Heart right ventricle (tissue), 16 donors: ENCODE measurements around the gene ZNF341. TPM values are rescaled to one million over a fixed set of nuclear protein-coding genes. Genes with fewer than 3 reads are reported as not detected.
A peak's percentile ranks its signal among the peaks of the same experiment; 100 is the strongest.

Experiments used
- ATAC-seq, 8 donors: fragments of 200-7000 bp; cut with Tn5 transposase; one replicate each; pipeline ENCODE4 v1.9.1; 2020; ENCODE audit warnings: mild to moderate bottlenecking in 8 of 8, moderate library complexity in 8 of 8, moderate number of reproducible peaks in 1 of 8
- DNase-seq, 2 donors: peaks; one replicate each; pipeline ENCODE4 v3.0.0-alpha.2; 2020
- H3K27ac ChIP-seq, 10 donors: fragments of 200-600 bp; sonication (generic) in 2 of 10; one replicate each; pipeline versions ENCODE4 v1.5.0 to v1.8.0; 2020 to 2022; ENCODE audit warnings: mild to moderate bottlenecking in 3 of 10
- H3K27me3 ChIP-seq, 7 donors: fragments of 200-600 bp; one replicate each; pipeline ENCODE4 v1.8.0; 2021 to 2022; ENCODE audit warnings: mild to moderate bottlenecking in 2 of 7
- H3K36me3 ChIP-seq, 9 donors: fragments of 200-600 bp; sonication (generic) in 1 of 9; one replicate each; pipeline versions ENCODE4 v1.5.0 to v1.8.0; 2020 to 2022; ENCODE audit warnings: mild to moderate bottlenecking in 2 of 9
- H3K4me1 ChIP-seq, 9 donors: fragments of 200-600 bp; sonication (generic) in 1 of 9; one replicate each; pipeline versions ENCODE4 v1.5.0 to v1.8.0; 2020 to 2022; ENCODE audit warnings: mild to moderate bottlenecking in 4 of 9
- H3K4me3 ChIP-seq, 10 donors: fragments of 200-600 bp; sonication (generic) in 2 of 10; one replicate each; pipeline versions ENCODE4 v1.5.0 to v1.8.0; 2020 to 2022; ENCODE audit warnings: mild to moderate bottlenecking in 7 of 10, moderate library complexity in 2 of 10
- H3K9me3 ChIP-seq, 11 donors: fragments of 200-600 bp in 10 of 11; sonication (generic) in 2 of 11; one replicate each; pipeline versions ENCODE4 v1.5.0 to v1.8.0; 2013 to 2022; ENCODE audit warnings: mild to moderate bottlenecking in 2 of 11, control low read depth in 1 of 11, moderate library complexity in 1 of 11
- WGBS, 2 donors: extraction: QIAGEN DNeasy Blood & Tissue Kit; methylation state at CpG; one replicate each; pipeline ENCODE4 v1.1.7; 2013; ENCODE audit warnings: inconsistent platforms in 1 of 2; 5-methylcytosine and 5-hydroxymethylcytosine counted together
- intact Hi-C, 10 donors: fragments of 100-400 bp; cut with DNase I; formaldehyde crosslinking; loops; one replicate each; pipeline versions ENCODE4 v1.11.1 to v1.14.2; 2022
- polyA plus RNA-seq, 2 donors: library from polyadenylated mRNA; stranded (reverse); fragments of 200-250 nt; gene quantifications; one replicate each; pipeline ENCODE4 v1.2.3, GENCODE V29; 2013
- total RNA-seq, 10 donors: library from RNA; stranded (reverse); fragmentation: NEBNext Ultra II Directional in 3 of 10; extraction: Animal tissue kit (Norgen Biotek cat#: 25700) in 3 of 10; gene quantifications; one replicate each; pipeline versions ENCODE4 v1.2.1 to v1.2.4, GENCODE V29; 2021 to 2023
- TF ChIP-seq, protein P1 (sequence below), 9 donors: fragments of 200-600 bp; sonication (generic) in 2 of 9; IDR thresholded peaks; one replicate each; pipeline versions ENCODE4 v1.5.0 to v1.8.0; 2021 to 2022; ENCODE audit warnings: antibody characterized with exemption in 9 of 9, mild to moderate bottlenecking in 5 of 9, moderate library complexity in 1 of 9
- donor health status: Arrhythmogenic right ventricular cardiomyopathy.
- donor health status: ischemic (EF 13 %, LVEDD 7.1; RV severe dilation, severe dysfunction).
- donor health status: healthy with polysubstance abuse.
- donor health status: DM: no; HTN: yes; CAD: no.
- donor health status: DM: no; HTN: no; CAD: no.
- donor health status: ischemic (EF 25% LVEDD 6.9; RV normal size, moderate dysfunction).
- donor health status: ischemic (EF 25% LVEDD 5.7; RV mildly dilated, moderate dysfunction).
- donor health status: healthy.
- donor health status: DM: yes; HTN: yes; CAD: no.
- donor health status: Ischemic cardiomyopathy.
- donor health status: ischemic (EF 35%, LVEDD 5.7; RV mildly dilated, moderate dysfunction).
- donor health status: nonischemic (EF 11% LVEDD 7.7; RV severe dilation, severe dysfunction).
- donor health status: DM: yes; HTN: yes; CAD: no.
- donor health status: PGD.
- donor health status: ischemic (EF 29% LVEDD 5.4; RV normal size, mild dysfunction).
- donor health status: nonischemic (EF 23%, LVEDD 6.1; RV moderate dilation, normal function).

The ZNF341 gene
- total and polyA plus RNA-seq, 12 donors, result 0.85 to 3.7 (median 1.7) TPM

DNA sequence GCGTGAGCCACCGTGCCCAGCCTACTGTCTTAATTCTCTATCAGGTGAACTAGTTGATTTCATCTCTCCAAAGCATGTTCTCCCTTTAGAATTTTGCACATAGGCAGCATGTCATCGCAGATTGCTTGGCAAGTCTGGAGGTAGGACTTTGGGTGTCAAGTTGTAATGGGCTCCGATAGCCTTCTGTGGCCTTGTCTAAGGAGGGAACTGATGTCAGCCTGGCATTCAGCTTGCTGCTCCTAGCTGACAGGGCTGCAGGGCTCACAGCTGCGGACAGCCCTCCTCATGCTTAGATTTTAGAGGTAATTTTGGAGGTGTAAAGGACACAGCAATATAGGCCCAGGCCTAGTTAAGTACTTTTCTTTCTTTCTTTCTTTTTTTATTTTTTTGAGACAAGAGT lies 90.6 kb downstream of the ZNF341 start:
- intact Hi-C loops, result no loop called here
- Histone ChIP-seq H3K36me3 (peaks cover 0 to 24% (median 0%) of the 10 kb centered on the region in 9 donors), H3K4me1 (peaks cover 4 to 99% (median 87%) of the 10 kb centered on the region in 9 donors), H3K4me3 (no peak overlapping the region), H3K9me3 (no peaks in the 10 kb centered on the region), H3K27me3 (no peaks in the 10 kb centered on the region), H3K27ac (peak overlapping the region in 4 of 10 donors; percentile 25 to 54 (median 41))
- WGBS, 2 donors, result 63 to 66% methylated on average over 5 of the region's 5 CpGs
- ATAC-seq (peak; percentile 66 to 92 (median 81)), DNase-seq (no peak)
- TF ChIP-seq, protein P1, sequence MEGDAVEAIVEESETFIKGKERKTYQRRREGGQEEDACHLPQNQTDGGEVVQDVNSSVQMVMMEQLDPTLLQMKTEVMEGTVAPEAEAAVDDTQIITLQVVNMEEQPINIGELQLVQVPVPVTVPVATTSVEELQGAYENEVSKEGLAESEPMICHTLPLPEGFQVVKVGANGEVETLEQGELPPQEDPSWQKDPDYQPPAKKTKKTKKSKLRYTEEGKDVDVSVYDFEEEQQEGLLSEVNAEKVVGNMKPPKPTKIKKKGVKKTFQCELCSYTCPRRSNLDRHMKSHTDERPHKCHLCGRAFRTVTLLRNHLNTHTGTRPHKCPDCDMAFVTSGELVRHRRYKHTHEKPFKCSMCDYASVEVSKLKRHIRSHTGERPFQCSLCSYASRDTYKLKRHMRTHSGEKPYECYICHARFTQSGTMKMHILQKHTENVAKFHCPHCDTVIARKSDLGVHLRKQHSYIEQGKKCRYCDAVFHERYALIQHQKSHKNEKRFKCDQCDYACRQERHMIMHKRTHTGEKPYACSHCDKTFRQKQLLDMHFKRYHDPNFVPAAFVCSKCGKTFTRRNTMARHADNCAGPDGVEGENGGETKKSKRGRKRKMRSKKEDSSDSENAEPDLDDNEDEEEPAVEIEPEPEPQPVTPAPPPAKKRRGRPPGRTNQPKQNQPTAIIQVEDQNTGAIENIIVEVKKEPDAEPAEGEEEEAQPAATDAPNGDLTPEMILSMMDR (IDR thresholded peaks at IDR 0.05), result no peak

DNA sequence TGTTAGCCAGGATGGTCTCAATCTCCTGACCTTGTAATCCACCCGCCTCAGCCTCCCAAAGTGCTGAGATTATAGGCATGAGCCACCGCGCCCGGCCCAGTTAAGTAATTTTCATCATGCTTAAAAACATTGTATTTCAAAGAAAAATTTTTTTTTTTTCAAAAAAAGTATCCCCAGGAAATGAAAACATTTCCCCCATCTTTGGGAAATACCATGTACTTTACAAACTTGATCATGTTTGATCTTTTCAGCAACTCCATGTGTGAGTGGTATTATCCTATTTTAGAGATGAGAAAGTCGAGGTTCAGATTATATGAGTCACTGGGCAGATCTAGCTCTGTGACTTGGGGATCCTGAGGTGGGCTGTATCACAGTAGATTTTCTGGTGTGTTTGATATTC lies 91.2 kb downstream of the ZNF341 start:
- no peak for DNase-seq
- no peak for ATAC-seq
- Histone ChIP-seq H3K4me1 (peaks cover 10 to 99% (median 87%) of the 10 kb centered on the region in 9 donors), H3K36me3 (peaks cover 0 to 24% (median 0%) of the 10 kb centered on the region in 9 donors), H3K27me3 (no peaks in the 10 kb centered on the region), H3K9me3 (no peaks in the 10 kb centered on the region), H3K4me3 (no peak overlapping the region), H3K27ac (peak overlapping the region in 4 of 10 donors; percentile 25 to 54 (median 41))
- intact Hi-C loops, result no loop called here
- WGBS, 2 donors, result 94 to 96% methylated on average over 5 of the region's 5 CpGs
- TF ChIP-seq, protein P1 (IDR thresholded peaks at IDR 0.05), result no peak

DNA sequence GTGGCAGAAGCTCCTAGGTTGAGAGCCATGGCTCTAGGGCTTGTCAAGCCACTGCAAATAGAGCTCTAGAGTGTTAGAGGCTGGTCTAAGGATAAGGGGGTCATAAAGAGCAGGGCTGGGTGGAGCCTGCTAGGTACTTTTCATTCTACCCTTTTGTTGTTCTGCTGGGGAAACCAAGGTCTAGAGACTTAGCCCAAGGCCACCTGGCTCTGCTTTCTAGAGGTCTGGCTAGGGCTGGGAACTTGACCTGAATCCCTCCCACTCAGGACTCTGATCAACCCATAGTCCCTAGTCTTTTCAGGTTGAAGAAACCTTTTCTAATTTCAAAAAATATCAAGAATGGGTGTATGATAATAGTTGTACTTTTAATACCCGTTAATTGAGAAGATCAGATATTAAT lies 93.1 kb downstream of the ZNF341 start:
- intact Hi-C loops, result no loop called here
- H3K9me3 ChIP-seq, result no peaks in the 10 kb centered on the region
- no peak overlapping the region for H3K4me3 ChIP-seq
- no peak for DNase-seq
- ATAC-seq, result no peak
- H3K36me3 ChIP-seq, result peaks cover 0 to 18% (median 0%) of the 10 kb centered on the region in 9 donors
- no peak overlapping the region for H3K27ac ChIP-seq
- H3K27me3 ChIP-seq, result no peaks in the 10 kb centered on the region
- 97 to 100% methylated on average over 1 of the region's 1 CpG for WGBS, 2 donors
- TF ChIP-seq, protein P1 (IDR thresholded peaks at IDR 0.05), result no peak
- peaks cover 15 to 100% (median 90%) of the 10 kb centered on the region in 9 donors for H3K4me1 ChIP-seq

DNA sequence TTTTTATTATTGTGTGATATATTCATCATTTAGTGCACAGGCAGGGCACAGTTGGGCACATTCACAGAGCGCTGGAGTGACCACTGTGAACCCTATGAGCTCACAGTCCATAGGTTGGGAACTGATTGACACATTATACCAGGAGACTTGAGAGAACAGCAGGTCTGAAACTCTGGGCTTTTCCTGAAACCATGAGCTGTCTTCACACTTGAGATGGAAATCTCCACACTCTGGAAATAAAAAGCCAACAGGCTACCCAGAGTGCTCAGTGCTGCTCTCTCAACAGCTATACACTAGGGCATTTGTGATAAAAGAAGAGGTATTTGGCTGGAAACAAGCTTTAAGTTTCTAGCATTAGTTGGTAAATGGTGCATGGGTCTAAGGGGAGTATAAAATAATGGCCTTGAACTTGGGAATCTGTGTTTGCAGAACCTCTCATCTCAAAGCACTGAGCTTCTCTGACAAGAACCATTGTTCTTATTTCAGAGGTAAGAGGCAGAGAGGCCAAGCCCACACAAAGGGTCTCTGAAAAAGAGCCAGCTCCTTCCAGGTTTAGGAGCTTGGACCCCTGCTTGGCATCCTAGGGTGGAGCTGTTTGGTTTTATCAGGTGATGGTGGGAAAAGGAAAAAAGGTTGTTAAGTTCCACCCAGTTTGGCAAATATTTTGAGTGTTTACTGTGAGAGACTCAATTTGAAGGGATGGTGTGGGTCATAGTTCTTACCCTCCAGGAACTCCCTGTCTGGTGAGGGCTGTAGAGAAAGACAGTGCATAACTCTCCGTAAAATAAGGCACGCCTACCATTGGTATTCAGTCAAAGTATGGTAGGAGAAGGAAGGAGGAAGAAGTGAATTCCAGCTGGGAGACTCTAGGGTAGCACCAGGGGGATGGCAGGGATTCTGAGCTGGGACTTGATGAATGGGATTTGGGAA lies 93.8 kb downstream of the ZNF341 start:
- TF ChIP-seq, protein P1 (IDR thresholded peaks at IDR 0.05), result no peak
- H3K4me1 ChIP-seq, result peaks cover 18 to 100% (median 90%) of the 10 kb centered on the region in 9 donors
- ATAC-seq (no peak), DNase-seq (no peak)
- no peaks in the 10 kb centered on the region for H3K9me3 ChIP-seq
- no peak overlapping the region for H3K4me3 ChIP-seq
- H3K36me3 ChIP-seq, result peaks cover 0 to 18% (median 0%) of the 10 kb centered on the region in 9 donors
- 93 to 98% methylated on average over 3 of the region's 3 CpGs for WGBS, 2 donors
- H3K27ac ChIP-seq, result peak overlapping the region in 1 of 10 donors; percentile 24
- intact Hi-C loops, result no loop called here
- no peaks in the 10 kb centered on the region for H3K27me3 ChIP-seq
